ENCODE measurements around the gene RPS5.
"Not testable (repeated sequence)": the region's sequence is repeated elsewhere in the genome, so short reads cannot be mapped to it uniquely, and the experiment has no call there.

The RPS5 gene

DNA sequence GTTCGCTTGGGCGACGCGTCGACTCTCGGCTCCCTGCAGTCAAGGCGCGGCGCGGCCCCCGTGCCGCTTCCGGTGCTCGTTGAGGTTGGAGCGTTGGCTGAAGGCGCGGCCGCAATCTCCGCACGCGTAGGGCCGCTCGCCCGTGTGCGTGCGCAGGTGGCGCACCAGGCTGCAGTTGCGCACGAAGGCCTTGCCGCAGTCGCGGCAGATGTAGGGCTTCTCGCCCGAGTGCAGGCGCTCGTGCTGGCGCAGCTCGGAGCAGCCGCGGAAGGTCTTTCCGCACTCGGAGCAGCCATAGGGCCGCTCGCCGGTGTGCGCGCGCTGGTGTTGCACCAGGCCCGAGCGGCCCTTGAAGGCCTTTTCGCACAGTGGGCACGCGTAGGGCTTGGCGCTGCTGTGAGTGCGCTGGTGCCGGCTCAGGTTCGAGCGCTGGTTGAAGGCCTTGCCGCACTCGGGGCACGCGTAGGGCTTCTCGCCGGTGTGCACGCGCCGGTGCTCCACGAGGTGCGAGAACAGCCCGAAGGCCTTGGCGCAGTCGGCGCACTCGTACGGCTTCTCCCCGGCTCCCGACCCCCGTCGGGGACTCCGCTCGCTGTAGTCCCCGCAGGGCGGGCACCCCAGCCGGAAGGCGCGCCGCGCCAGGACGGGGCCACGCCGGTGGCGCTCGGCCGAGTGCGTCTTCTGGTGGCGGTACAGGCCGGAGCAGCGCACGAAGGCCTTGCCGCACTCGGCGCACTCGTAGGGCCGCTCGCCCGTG lies 19.2 kb upstream of the RPS5 start:
- no peak overlapping the region for H3K4me3 Mint-ChIP-seq
- no peaks in the 10 kb centered on the region for H3K9me3 Mint-ChIP-seq
- H3K4me1 Mint-ChIP-seq (ENCODE audit: low read depth) = peaks cover 4% of the 10 kb centered on the region
- H3K27ac Mint-ChIP-seq = no peak overlapping the region
- no peaks in the 10 kb centered on the region for H3K36me3 Mint-ChIP-seq (ENCODE audit: low read depth)
- no peaks in the 10 kb centered on the region for H3K27me3 Mint-ChIP-seq (ENCODE audit: low read depth)
- DNase-seq (ENCODE audit: low spot score) = no peak

DNA sequence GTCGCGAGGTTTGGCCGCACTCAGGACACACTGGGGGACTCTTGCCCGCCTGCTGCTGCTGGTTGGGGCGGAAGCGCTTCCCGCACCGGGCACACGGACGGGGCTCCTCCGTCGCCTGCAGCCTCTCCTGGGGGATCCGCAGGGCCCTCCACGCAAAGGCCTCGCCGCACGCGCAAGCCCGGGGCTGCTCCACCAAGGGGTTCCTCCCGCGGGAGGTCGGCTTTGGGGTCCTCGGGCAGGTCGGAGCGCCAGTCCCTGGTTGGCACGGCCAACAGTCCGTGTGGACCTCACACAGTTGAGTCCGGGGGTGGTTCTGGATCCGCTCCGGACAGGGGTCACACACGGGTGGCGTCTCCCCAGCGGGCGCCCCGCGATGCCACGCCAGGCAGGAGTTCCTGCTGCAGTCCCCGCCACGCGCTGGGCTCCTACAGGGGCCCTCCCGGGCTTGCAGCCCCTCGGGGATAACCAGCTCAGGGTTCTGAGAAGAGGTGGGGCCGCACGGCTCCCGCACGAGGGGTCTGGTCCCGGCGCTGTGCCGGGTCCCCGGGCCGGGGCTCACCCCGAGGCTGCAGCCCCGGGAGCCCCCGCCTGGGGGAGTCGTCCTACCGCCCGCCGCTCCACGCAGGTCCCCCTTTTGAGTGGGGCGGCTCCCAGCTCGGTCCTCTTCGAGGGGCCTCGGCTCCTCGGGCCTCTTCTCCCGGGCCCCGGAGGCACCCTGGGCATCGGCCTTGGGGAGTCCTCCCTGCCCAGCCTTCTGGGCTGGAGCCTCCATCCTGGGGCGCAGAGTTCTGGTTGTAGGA lies 18.3 kb upstream of the RPS5 start:
- no peak overlapping the region for H3K27ac Mint-ChIP-seq
- no peaks in the 10 kb centered on the region for H3K27me3 Mint-ChIP-seq (ENCODE audit: low read depth)
- no peaks in the 10 kb centered on the region for H3K9me3 Mint-ChIP-seq
- H3K4me3 Mint-ChIP-seq = no peak overlapping the region
- peaks cover 3% of the 10 kb centered on the region for H3K4me1 Mint-ChIP-seq (ENCODE audit: low read depth)
- no peaks in the 10 kb centered on the region for H3K36me3 Mint-ChIP-seq (ENCODE audit: low read depth)
- no peak for DNase-seq (ENCODE audit: low spot score)

- H3K4me1 Mint-ChIP-seq (ENCODE audit: low read depth) = no peaks in the 10 kb centered on the region
- H3K4me3 Mint-ChIP-seq = no peak overlapping the region
- H3K27ac Mint-ChIP-seq = no peak overlapping the region
- H3K27me3 Mint-ChIP-seq (ENCODE audit: low read depth) = no peaks in the 10 kb centered on the region
- DNase-seq (ENCODE audit: low spot score) = no peak
- no peaks in the 10 kb centered on the region for H3K36me3 Mint-ChIP-seq (ENCODE audit: low read depth)
- H3K9me3 Mint-ChIP-seq = no peaks in the 10 kb centered on the region
Observed at GRCh38 chr19:58372311-58373133, 14.5 kb upstream of the RPS5 start.

GRCh38 chr19:58374200-58374599 lies 12.9 kb upstream of the RPS5 start:
- no peaks in the 10 kb centered on the region for H3K9me3 Mint-ChIP-seq
- H3K27me3 Mint-ChIP-seq (ENCODE audit: low read depth) = no peaks in the 10 kb centered on the region
- no peak for DNase-seq (ENCODE audit: low spot score)
- H3K27ac Mint-ChIP-seq = no peak overlapping the region
- no peaks in the 10 kb centered on the region for H3K4me1 Mint-ChIP-seq (ENCODE audit: low read depth)
- H3K4me3 Mint-ChIP-seq = no peak overlapping the region
- H3K36me3 Mint-ChIP-seq (ENCODE audit: low read depth) = no peaks in the 10 kb centered on the region

DNA sequence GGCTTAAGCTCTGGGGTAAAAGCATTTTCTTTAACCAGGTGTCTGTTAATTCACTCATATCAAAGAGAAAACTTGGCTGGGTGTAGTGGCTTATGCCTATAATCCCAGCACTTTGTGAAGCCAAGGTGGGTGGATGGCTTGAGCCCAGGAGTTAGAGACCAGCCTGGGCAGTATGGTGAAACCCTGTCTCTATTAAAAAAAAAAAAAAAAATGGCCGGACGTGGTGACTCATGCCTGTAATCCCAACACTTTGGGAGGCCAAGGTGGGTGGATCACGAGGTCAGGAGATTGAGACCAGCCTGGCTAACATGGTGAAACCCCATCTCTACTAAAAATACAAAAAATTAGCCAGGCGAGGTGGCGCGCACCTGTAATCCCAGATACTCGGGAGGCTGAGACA lies 10.3 kb upstream of the RPS5 start:
- not testable (repeated sequence) for H3K4me3 Mint-ChIP-seq

DNA sequence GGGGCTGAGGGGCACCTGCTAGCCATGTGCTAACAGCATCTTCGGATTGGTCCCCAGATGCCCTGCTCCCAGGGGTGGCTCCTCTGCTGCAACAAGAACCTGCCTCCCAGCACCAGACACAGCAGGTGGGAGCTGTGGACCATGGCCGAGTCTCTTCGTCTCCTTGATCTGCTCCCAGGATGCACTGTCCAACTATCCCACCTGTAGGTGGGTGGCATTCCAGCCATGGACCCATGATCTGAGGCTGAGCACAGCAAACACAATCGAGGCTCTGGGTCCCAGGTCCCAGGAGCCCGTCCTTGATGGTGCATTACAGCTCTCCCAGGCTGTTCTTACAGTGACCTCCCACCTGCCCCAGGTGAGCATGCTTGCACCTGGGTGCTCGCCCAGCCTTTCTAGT lies 7.8 kb upstream of the RPS5 start:
- no peaks in the 10 kb centered on the region for H3K36me3 Mint-ChIP-seq (ENCODE audit: low read depth)
- H3K4me3 Mint-ChIP-seq = peak overlapping the region; percentile 86
- no peak for DNase-seq (ENCODE audit: low spot score)
- peak overlapping the region; percentile 93 for H3K27ac Mint-ChIP-seq
- H3K9me3 Mint-ChIP-seq = no peaks in the 10 kb centered on the region
- no peaks in the 10 kb centered on the region for H3K27me3 Mint-ChIP-seq (ENCODE audit: low read depth)
- peaks cover 14% of the 10 kb centered on the region for H3K4me1 Mint-ChIP-seq (ENCODE audit: low read depth)

More for the DNA sequence above, 10.3 kb upstream of the RPS5 start:
- not testable (repeated sequence) for H3K36me3 Mint-ChIP-seq (ENCODE audit: low read depth); DNase-seq (ENCODE audit: low spot score); H3K4me1 Mint-ChIP-seq (ENCODE audit: low read depth); H3K27me3 Mint-ChIP-seq (ENCODE audit: low read depth); H3K9me3 Mint-ChIP-seq; H3K27ac Mint-ChIP-seq

GRCh38 chr19:58380037-58380661 lies 6.9 kb upstream of the RPS5 start:
- H3K4me3 Mint-ChIP-seq = peak overlapping the region; percentile 86

GRCh38 chr19:58380662-58381459 lies 6.2 kb upstream of the RPS5 start, which contains the start of gene ZNF837:
ZNF837 (minus strand) TSS chr19:58381030; CDS start chr19:58369332, 11,698 bp downstream.
- peaks cover 18% of the 10 kb centered on the region for H3K4me1 Mint-ChIP-seq (ENCODE audit: low read depth)
- H3K9me3 Mint-ChIP-seq = no peaks in the 10 kb centered on the region
- DNase-seq (ENCODE audit: low spot score) = peak; percentile 98
- H3K27ac Mint-ChIP-seq = peak within 1 kb of the TSS; percentile 93
- H3K4me3 Mint-ChIP-seq = peak within 1 kb of the TSS; percentile 88
- no peaks in the 10 kb centered on the region for H3K27me3 Mint-ChIP-seq (ENCODE audit: low read depth)
- no peaks in the 10 kb centered on the region for H3K36me3 Mint-ChIP-seq (ENCODE audit: low read depth)

More at GRCh38 chr19:58380037-58380661, 6.9 kb upstream of the RPS5 start:
- no peak for DNase-seq (ENCODE audit: low spot score)
- Mint-ChIP-seq H3K9me3 (no peaks in the 10 kb centered on the region), H3K27me3 (ENCODE audit: low read depth) (no peaks in the 10 kb centered on the region), H3K36me3 (ENCODE audit: low read depth) (no peaks in the 10 kb centered on the region), H3K4me1 (ENCODE audit: low read depth) (peaks cover 14% of the 10 kb centered on the region), H3K27ac (peak overlapping the region; percentile 93)

GRCh38 chr19:58381460-58382212 lies 5.4 kb upstream of the RPS5 start:
- H3K36me3 Mint-ChIP-seq (ENCODE audit: low read depth) = no peaks in the 10 kb centered on the region
- H3K4me3 Mint-ChIP-seq = peak overlapping the region; percentile 88
- H3K27me3 Mint-ChIP-seq (ENCODE audit: low read depth) = no peaks in the 10 kb centered on the region
- H3K4me1 Mint-ChIP-seq (ENCODE audit: low read depth) = peaks cover 18% of the 10 kb centered on the region
- DNase-seq (ENCODE audit: low spot score) = no peak
- H3K9me3 Mint-ChIP-seq = no peaks in the 10 kb centered on the region
- peak overlapping the region; percentile 91 for H3K27ac Mint-ChIP-seq

DNA sequence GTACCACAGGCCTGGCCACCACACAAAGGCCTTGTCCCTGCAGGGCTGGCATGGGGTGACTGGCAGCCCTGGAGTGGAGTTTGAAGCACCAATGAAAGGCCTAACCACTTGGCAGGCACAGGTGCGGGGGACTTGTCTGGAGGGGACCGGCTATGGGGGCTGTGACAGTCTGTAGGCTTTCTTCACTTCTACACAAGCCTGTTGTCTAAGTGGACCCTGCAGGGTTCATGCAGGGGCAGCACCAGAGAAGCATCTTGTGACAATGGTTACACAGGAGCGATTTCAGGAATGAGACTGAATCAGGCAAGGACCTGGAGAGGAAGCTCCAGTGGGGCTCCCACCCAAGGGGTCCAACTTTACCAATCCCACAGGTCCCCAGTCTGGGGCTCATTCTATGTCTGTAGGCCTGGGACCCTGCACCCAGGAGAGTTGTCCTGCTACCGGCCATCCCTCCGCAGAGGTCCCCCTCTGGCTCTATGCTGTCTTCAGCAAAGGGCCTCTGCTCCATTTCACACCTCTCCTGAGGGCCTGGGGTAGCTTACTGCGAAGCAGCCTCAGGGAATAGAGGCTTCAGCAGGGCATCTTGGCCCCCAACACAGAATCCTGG lies 4.0 kb upstream of the RPS5 start:
- Mint-ChIP-seq H3K27me3 (ENCODE audit: low read depth) (no peaks in the 10 kb centered on the region), H3K36me3 (ENCODE audit: low read depth) (peaks cover 11% of the 10 kb centered on the region), H3K9me3 (no peaks in the 10 kb centered on the region), H3K4me3 (no peak overlapping the region), H3K27ac (no peak overlapping the region), H3K4me1 (ENCODE audit: low read depth) (peaks cover 21% of the 10 kb centered on the region)
- no peak for DNase-seq (ENCODE audit: low spot score)

DNA sequence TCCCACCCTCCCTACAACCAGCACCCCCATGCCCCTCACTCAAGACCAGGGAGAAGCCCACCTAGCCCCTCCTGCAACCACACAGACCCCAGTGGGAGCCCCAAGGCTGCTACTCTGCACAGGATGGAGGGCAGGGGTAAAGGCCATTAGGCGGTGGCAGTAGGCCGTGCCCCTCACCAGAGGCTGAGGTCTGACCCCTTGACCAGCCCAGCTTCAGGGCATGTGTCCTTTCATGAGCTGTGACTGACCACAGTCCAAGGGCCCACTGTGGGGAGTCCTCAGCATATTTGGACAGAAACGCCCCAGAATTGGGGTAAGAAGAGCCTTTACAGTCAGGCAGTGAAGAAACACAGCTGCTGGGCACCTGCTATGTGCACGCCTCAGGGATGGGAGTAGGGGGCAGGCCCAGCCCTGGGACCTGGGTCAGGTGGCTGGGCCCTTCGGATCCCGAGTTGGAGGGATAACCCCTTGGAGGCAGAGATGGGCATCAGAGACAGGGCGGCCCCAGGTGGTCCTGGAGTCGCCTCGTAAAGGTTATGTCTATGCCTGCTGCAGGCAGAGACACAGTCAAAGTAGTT lies 1.7 kb upstream of the RPS5 start:
- Mint-ChIP-seq H3K4me3 (peak overlapping the region; percentile 99), H3K27me3 (ENCODE audit: low read depth) (no peaks in the 10 kb centered on the region), H3K27ac (peak overlapping the region; percentile 94), H3K36me3 (ENCODE audit: low read depth) (peaks cover 25% of the 10 kb centered on the region), H3K9me3 (no peaks in the 10 kb centered on the region), H3K4me1 (ENCODE audit: low read depth) (peaks cover 21% of the 10 kb centered on the region)
- no peak for DNase-seq (ENCODE audit: low spot score)
